NCI-H2107 (cell line): ENCODE measurements around the gene GALNT13.

ENCODE experiments used
- DNase-seq: peaks from one replicate; lab custom pipeline; 2025; lab: John Stamatoyannopoulos, UW

Gene GALNT13

GRCh38 chr2:153871231-153872221 lies at the start of gene GALNT13:
GALNT13 (plus strand) TSS chr2:153871922.
- DNase-seq: no peak

GRCh38 chr2:153823880-153824279 lies 47.8 kb upstream of the GALNT13 start:
- DNase-seq: no peak

GRCh38 chr2:153828335-153828734 lies 43.4 kb upstream of the GALNT13 start:
- no peak for DNase-seq

GRCh38 chr2:153834662-153835061 lies 37.1 kb upstream of the GALNT13 start:
- no peak for DNase-seq

- DNase-seq: no peak
These were observed 13.5 kb upstream of the GALNT13 start for GRCh38 chr2:153858250-153858649.

GRCh38 chr2:153864022-153864421 lies 7.7 kb upstream of the GALNT13 start:
- DNase-seq: no peak

- DNase-seq: no peak
These were observed 5.1 kb upstream of the GALNT13 start for GRCh38 chr2:153866595-153866994.

- no peak for DNase-seq
These were observed 1.4 kb upstream of the GALNT13 start for GRCh38 chr2:153870308-153870707.

GRCh38 chr2:153872311-153873051 lies 759 bp downstream of the GALNT13 start:
- DNase-seq: no peak

GRCh38 chr2:153873052-153874048 lies 1.6 kb downstream of the GALNT13 start:
- no peak for DNase-seq

- no peak for DNase-seq
These were observed 4.2 kb downstream of the GALNT13 start for GRCh38 chr2:153875801-153876466.

- DNase-seq: no peak
These were observed 9.2 kb downstream of the GALNT13 start for GRCh38 chr2:153880926-153881325.

- no peak for DNase-seq
These were observed 15.1 kb downstream of the GALNT13 start for GRCh38 chr2:153886833-153887232.

GRCh38 chr2:153890576-153890975 lies 18.9 kb downstream of the GALNT13 start:
- no peak for DNase-seq

GRCh38 chr2:153891051-153891450 lies 19.3 kb downstream of the GALNT13 start:
- DNase-seq: no peak

- no peak for DNase-seq
These were observed 41.2 kb downstream of the GALNT13 start for GRCh38 chr2:153912798-153913396.

- no peak for DNase-seq
These were observed 45.8 kb downstream of the GALNT13 start for GRCh38 chr2:153917570-153917969.

- DNase-seq: no peak
These were observed 63.8 kb downstream of the GALNT13 start for GRCh38 chr2:153935511-153935910.

GRCh38 chr2:153939124-153939796 lies 67.5 kb downstream of the GALNT13 start:
- no peak for DNase-seq

- no peak for DNase-seq
These were observed 68.8 kb downstream of the GALNT13 start for GRCh38 chr2:153940511-153940910.
